ENCODE measurements around the gene PTCSC3.

GRCh38 chr14:36134038-36134437 is 42.5 kb downstream of the PTCSC3 start:
- no peak for TF ChIP-seq CTCF (IDR thresholded peaks at IDR 0.05)
- no peak for TF ChIP-seq EZH2 (IDR thresholded peaks at IDR 0.05)
- TF ChIP-seq EZH2phosphoT487 (IDR thresholded peaks at IDR 0.05), result no peak
